Muscle layer of colon (tissue), 2 donors: ENCODE results near the gene ADAMTS13.

ENCODE experiments used
- H3K27ac ChIP-seq: one replicate; pipeline ENCODE4 v1.7.0; 2013; ENCODE audit warnings: low read depth, mild to moderate bottlenecking, low read length, moderate library complexity
- H3K27me3 ChIP-seq, 2 donors: one replicate each; pipeline ENCODE4 v1.7.0; 2013; ENCODE audit warnings: low read length in 2 of 2, mild to moderate bottlenecking in 2 of 2; ENCODE audit not compliant: insufficient read depth in 2 of 2, control insufficient read depth in 1 of 2
- H3K36me3 ChIP-seq: one replicate; pipeline ENCODE4 v1.7.0; 2013; ENCODE audit warnings: mild to moderate bottlenecking, low read length; ENCODE audit not compliant: insufficient read depth
- H3K4me1 ChIP-seq: one replicate; pipeline ENCODE4 v1.7.0; 2013; ENCODE audit warnings: mild to moderate bottlenecking, low read length; ENCODE audit not compliant: insufficient read depth
- H3K4me3 ChIP-seq, 2 donors: one replicate each; pipeline ENCODE4 v1.7.0; 2013; ENCODE audit warnings: low read length in 2 of 2, low read depth in 1 of 2, mild to moderate bottlenecking in 1 of 2, moderate library complexity in 1 of 2
- H3K9ac ChIP-seq: one replicate; pipeline ENCODE4 v1.7.0; 2013; ENCODE audit warnings: low read length
- H3K9me3 ChIP-seq: one replicate; pipeline ENCODE4 v1.7.0; 2013; ENCODE audit warnings: mild to moderate bottlenecking, low read length
- donor health status: abdominal sarcoma.
- donor health status: Adenocarcinoma of cecum.

ADAMTS13 gene

GRCh38 chr9:133427658-133428348 is 5.6 kb downstream of the ADAMTS13 start:
- Histone ChIP-seq H3K4me3 (no peak overlapping the region), H3K27ac (no peak overlapping the region), H3K36me3 (no peaks in the 10 kb centered on the region), H3K4me1 (no peaks in the 10 kb centered on the region), H3K9me3 (no peaks in the 10 kb centered on the region), H3K27me3 (peaks cover 9 to 25% of the 10 kb centered on the region in 2 donors), H3K9ac (no peak overlapping the region)

- no peaks in the 10 kb centered on the region for H3K9me3 ChIP-seq
- H3K4me1 ChIP-seq: no peaks in the 10 kb centered on the region
- H3K4me3 ChIP-seq: no peak overlapping the region
- H3K27ac ChIP-seq: no peak overlapping the region
- no peaks in the 10 kb centered on the region for H3K36me3 ChIP-seq
- peaks cover 9 to 25% of the 10 kb centered on the region in 2 donors for H3K27me3 ChIP-seq
- H3K9ac ChIP-seq: no peak overlapping the region
Measured at GRCh38 chr9:133428617-133429101, 6.5 kb downstream of the ADAMTS13 start.

GRCh38 chr9:133429214-133429613 is 7.0 kb downstream of the ADAMTS13 start:
- H3K36me3 ChIP-seq: no peaks in the 10 kb centered on the region
- H3K27me3 ChIP-seq: peaks cover 9 to 25% of the 10 kb centered on the region in 2 donors
- H3K4me3 ChIP-seq: no peak overlapping the region
- H3K27ac ChIP-seq: no peak overlapping the region
- no peaks in the 10 kb centered on the region for H3K9me3 ChIP-seq
- no peak overlapping the region for H3K9ac ChIP-seq
- H3K4me1 ChIP-seq: no peaks in the 10 kb centered on the region

- H3K4me3 ChIP-seq: no peak overlapping the region
Measured at GRCh38 chr9:133429641-133430161, 7.5 kb downstream of the ADAMTS13 start.

GRCh38 chr9:133430244-133430643 is 8.1 kb downstream of the ADAMTS13 start:
- H3K36me3 ChIP-seq: no peaks in the 10 kb centered on the region
- no peak overlapping the region for H3K9ac ChIP-seq
- peaks cover 9 to 24% of the 10 kb centered on the region in 2 donors for H3K27me3 ChIP-seq
- H3K4me3 ChIP-seq: no peak overlapping the region
- H3K4me1 ChIP-seq: no peaks in the 10 kb centered on the region
- H3K9me3 ChIP-seq: no peaks in the 10 kb centered on the region
- H3K27ac ChIP-seq: no peak overlapping the region

More at GRCh38 chr9:133429641-133430161, 7.5 kb downstream of the ADAMTS13 start:
- Histone ChIP-seq H3K4me1 (no peaks in the 10 kb centered on the region), H3K27me3 (peaks cover 9 to 25% of the 10 kb centered on the region in 2 donors), H3K36me3 (no peaks in the 10 kb centered on the region), H3K9ac (no peak overlapping the region), H3K27ac (no peak overlapping the region), H3K9me3 (no peaks in the 10 kb centered on the region)

- Histone ChIP-seq H3K9ac (no peak overlapping the region), H3K27me3 (peaks cover 0 to 6% of the 10 kb centered on the region in 2 donors), H3K4me3 (no peak overlapping the region)
Measured at GRCh38 chr9:133433351-133433843, 11.2 kb downstream of the ADAMTS13 start.

GRCh38 chr9:133436681-133437080 is 14.5 kb downstream of the ADAMTS13 start:
- no peaks in the 10 kb centered on the region for H3K27me3 ChIP-seq

More at GRCh38 chr9:133433351-133433843, 11.2 kb downstream of the ADAMTS13 start:
- Histone ChIP-seq H3K4me1 (no peaks in the 10 kb centered on the region), H3K27ac (no peak overlapping the region), H3K9me3 (no peaks in the 10 kb centered on the region), H3K36me3 (no peaks in the 10 kb centered on the region)

GRCh38 chr9:133437753-133438531 is 15.8 kb downstream of the ADAMTS13 start:
- Histone ChIP-seq H3K36me3 (no peaks in the 10 kb centered on the region), H3K4me3 (no peak overlapping the region), H3K9ac (no peak overlapping the region), H3K9me3 (no peaks in the 10 kb centered on the region), H3K27me3 (no peaks in the 10 kb centered on the region), H3K4me1 (no peaks in the 10 kb centered on the region), H3K27ac (no peak overlapping the region)

More at GRCh38 chr9:133436681-133437080, 14.5 kb downstream of the ADAMTS13 start:
- H3K36me3 ChIP-seq: no peaks in the 10 kb centered on the region
- no peak overlapping the region for H3K27ac ChIP-seq
- H3K4me1 ChIP-seq: no peaks in the 10 kb centered on the region
- H3K9me3 ChIP-seq: no peaks in the 10 kb centered on the region
- H3K9ac ChIP-seq: no peak overlapping the region
- no peak overlapping the region for H3K4me3 ChIP-seq

- Histone ChIP-seq H3K27ac (no peak overlapping the region), H3K4me1 (no peaks in the 10 kb centered on the region), H3K9ac (no peak overlapping the region), H3K27me3 (no peaks in the 10 kb centered on the region), H3K4me3 (no peak overlapping the region), H3K36me3 (no peaks in the 10 kb centered on the region), H3K9me3 (no peaks in the 10 kb centered on the region)
Measured at GRCh38 chr9:133439337-133439736, 17.2 kb downstream of the ADAMTS13 start.

GRCh38 chr9:133440874-133441273 is 18.7 kb downstream of the ADAMTS13 start:
- Histone ChIP-seq H3K4me3 (no peak overlapping the region), H3K9ac (no peak overlapping the region), H3K27ac (no peak overlapping the region), H3K4me1 (no peaks in the 10 kb centered on the region), H3K36me3 (no peaks in the 10 kb centered on the region), H3K9me3 (no peaks in the 10 kb centered on the region), H3K27me3 (no peaks in the 10 kb centered on the region)

- H3K4me3 ChIP-seq: no peak overlapping the region
- H3K9ac ChIP-seq: no peak overlapping the region
- no peaks in the 10 kb centered on the region for H3K36me3 ChIP-seq
- H3K4me1 ChIP-seq: no peaks in the 10 kb centered on the region
- no peaks in the 10 kb centered on the region for H3K27me3 ChIP-seq
- no peak overlapping the region for H3K27ac ChIP-seq
- no peaks in the 10 kb centered on the region for H3K9me3 ChIP-seq
Measured at GRCh38 chr9:133441571-133441970, 19.4 kb downstream of the ADAMTS13 start.
